HepG2 (cell line): Measurements from ENCODE around the gene NEMP2. TPM values are rescaled to one million over a fixed set of nuclear protein-coding genes. Genes with fewer than 3 reads are reported as not detected.

Experiments
- ATAC-seq: fragments of 200-7000 bp; cut with Tn5 transposase; 3 replicates; pipeline ENCODE4 v1.9.1; 2020; ENCODE audit warnings: mild to moderate bottlenecking, moderate library complexity
- BruUV-seq: library from RNA; stranded (reverse); fragments of 400-500 nt; replicated peaks from 2 replicates; lab custom pipeline; 2021; lab: Mats Ljungman, UMichigan
- CTCF ChIA-PET: fragments of 300-600 bp; formaldehyde crosslinking; extraction: SDS; loops from one replicate; lab custom pipeline; 2021; ENCODE audit warnings: low total read pairs, inconsistent platforms, low intra/inter-chr PET ratio; lab: Yijun Ruan, JAX
- POLR2A ChIA-PET: fragments of 350-600 bp; sonication (Branson Sonifier 250); formaldehyde crosslinking; loops from one replicate; lab custom pipeline; 2020; ENCODE audit warnings: antibody characterized with exemption, inconsistent platforms; lab: Yijun Ruan, JAX
- DNase-seq: peaks from one replicate; pipeline ENCODE4 v3.0.0-alpha.2; 2015; ENCODE audit warnings: low spot score
- FAIRE-seq: peaks from 3 replicates; lab custom pipeline; 2011; peaks lifted over from hg19 to GRCh38; lab: Jason Lieb, UNC
- H2AFZ ChIP-seq: one replicate; pipeline ENCODE4 v1.6.1; 2011; ENCODE audit warnings: low read length, inconsistent platforms
- H3K27ac ChIP-seq: fragments of 300-600 bp; 3 replicates; pipeline ENCODE4 v1.8.0; 2011; ENCODE audit warnings: mixed run types, mild to moderate bottlenecking, mixed read lengths, low read length, inconsistent platforms; ENCODE audit not compliant: insufficient read depth; ENCODE audit errors: extremely low read length
- H3K27me3 ChIP-seq, 2 experiments: fragments of 200-600 bp in 1 of 2; 2 replicates in 1 of 2; 3 replicates in 1 of 2; pipeline versions ENCODE4 v1.6.0 to v1.8.0; 2011; ENCODE audit warnings: low read length in 2 of 2, mild to moderate bottlenecking in 2 of 2, moderate library complexity in 2 of 2, inconsistent platforms in 1 of 2; ENCODE audit not compliant: insufficient read depth in 2 of 2, control insufficient read depth in 1 of 2
- H3K36me3 ChIP-seq, 2 experiments: fragments of 200-600 bp in 1 of 2; replicated peaks in 1 of 2; 2 replicates in 1 of 2; 3 replicates in 1 of 2; pipeline versions ENCODE4 v1.5.1 to v1.8.0; 2011; ENCODE audit warnings: low read length in 2 of 2, inconsistent platforms in 1 of 2; ENCODE audit not compliant: insufficient read depth in 2 of 2, control insufficient read depth in 1 of 2
- H3K4me1 ChIP-seq: 2 replicates; pipeline ENCODE4 v1.5.1; 2012; ENCODE audit warnings: low read length, inconsistent platforms; ENCODE audit not compliant: insufficient read depth
- H3K4me2 ChIP-seq: 2 replicates; pipeline ENCODE4 v1.6.0; 2011; ENCODE audit warnings: low read depth, low read length, inconsistent platforms
- H3K4me3 ChIP-seq, 3 experiments: fragments of 200-600 bp in 1 of 3; sonication (generic), shearing (Covaris generic) in 1 of 3; replicated peaks in 1 of 3; 2 replicates each; pipeline ENCODE4 v1.5.1; 2011 to 2016; ENCODE audit warnings: low read length in 3 of 3, inconsistent platforms in 2 of 3, low read depth in 2 of 3, mild to moderate bottlenecking in 2 of 3, control low read depth in 1 of 3, mixed read lengths in 1 of 3; ENCODE audit not compliant: insufficient read depth in 1 of 3
- H3K79me2 ChIP-seq: one replicate; pipeline ENCODE4 v1.6.1; 2011; ENCODE audit warnings: low read length, inconsistent platforms; ENCODE audit not compliant: insufficient read depth
- H3K9ac ChIP-seq: 2 replicates; pipeline ENCODE4 v1.6.0; 2011; ENCODE audit warnings: mild to moderate bottlenecking, low read depth, low read length, inconsistent platforms; ENCODE audit not compliant: insufficient read depth
- H3K9me3 ChIP-seq: 2 replicates; pipeline ENCODE4 v1.5.1; 2012; ENCODE audit warnings: mild to moderate bottlenecking, low read length
- H4K20me1 ChIP-seq: 2 replicates; pipeline ENCODE4 v1.6.0; 2011; ENCODE audit warnings: inconsistent platforms, mild to moderate bottlenecking, low read length, moderate library complexity; ENCODE audit not compliant: insufficient read depth
- MXD4 ChIP-seq: IDR thresholded peaks from 2 replicates; pipeline ENCODE4 v1.6.1; 2016; ENCODE audit warnings: mild to moderate bottlenecking, missing biosample characterization, missing genetic modification reagents
- NFRKB ChIP-seq: fragments of 450-650 bp; IDR thresholded peaks from 2 replicates; pipeline ENCODE4 v1.6.1; 2017
- NR2F6 ChIP-seq, 2 experiments: IDR thresholded peaks; 2 replicates each; pipeline ENCODE4 v1.6.1; 2016; ENCODE audit warnings: antibody characterized with exemption in 1 of 2, mild to moderate bottlenecking in 1 of 2
- PHF21A ChIP-seq: sonication (generic); formaldehyde crosslinking; IDR thresholded peaks from 2 replicates; pipeline ENCODE4 v1.5.0; 2020; ENCODE audit warnings: mild to moderate bottlenecking, missing genetic modification reagents
- RXRA ChIP-seq: sonication (generic); formaldehyde crosslinking; IDR thresholded peaks from 2 replicates; pipeline ENCODE4 v1.5.1; 2020; ENCODE audit warnings: missing genetic modification reagents
- ZNF326 ChIP-seq: sonication (generic); formaldehyde crosslinking; IDR thresholded peaks from 2 replicates; pipeline ENCODE4 v1.4.0; 2020; ENCODE audit warnings: missing genetic modification reagents, borderline replicate concordance
- ZNF510 ChIP-seq: sonication (generic); formaldehyde crosslinking; IDR thresholded peaks from 2 replicates; pipeline ENCODE4 v1.4.0; 2020; ENCODE audit warnings: low read depth, mild to moderate bottlenecking, missing genetic modification reagents
- WGBS: methylation state at CpG from one replicate; pipeline ENCODE4 v1.1.6; 2017; ENCODE audit warnings: low lambda C conversion rate; 5-methylcytosine and 5-hydroxymethylcytosine counted together
- in situ Hi-C: cut with HindIII; loops from 2 replicates; pipeline ENCODE4 v1.10.0; 2017; ENCODE audit warnings: low pct_unique_long_range_greater_than_20kb; ENCODE audit not compliant: extremely low pct_ligation_motif_present
- intact Hi-C: fragments of 100-400 bp; cut with micrococcal nuclease; formaldehyde crosslinking; loops from one replicate; pipeline ENCODE4 v1.10.0; 2022; ENCODE audit not compliant: unreplicated experiment
- polyA plus RNA-seq, 8 experiments: library from polyadenylated mRNA; depleted of rRNA in 3 of 8; stranded (reverse) in 7 of 8; unstranded in 1 of 8; fragments of >200 nt; fragmentation: Illumina TruSeq in 4 of 8; extraction: Trizol in 4 of 8; gene quantifications; 2 replicates each; pipeline versions ENCODE4 v1.2.1 to v1.2.3, GENCODE V29; 2011 to 2016; ENCODE audit warnings: low read depth in 4 of 8, missing spikeins in 1 of 8, mixed read lengths in 1 of 8; ENCODE audit not compliant: insufficient read depth in 1 of 8
- total RNA-seq, 5 experiments: library from RNA; depleted of rRNA; stranded (reverse); fragments of >200 nt; fragmentation: Illumina TruSeq; extraction: Trizol; gene quantifications; 2 replicates each; pipeline ENCODE4 v1.2.3, GENCODE V29; 2016; ENCODE audit warnings: low read depth in 1 of 5
- TF ChIP-seq, protein P1 (sequence below): sonication (generic); formaldehyde crosslinking; IDR thresholded peaks from 2 replicates; pipeline ENCODE4 v1.4.0; 2020; ENCODE audit warnings: mild to moderate bottlenecking, missing genetic modification reagents, borderline replicate concordance
- TF ChIP-seq, protein P2 (sequence below): IDR thresholded peaks from 2 replicates; pipeline ENCODE4 v1.6.1; 2016; ENCODE audit warnings: low read depth, control low read depth

Gene NEMP2
- total and polyA plus RNA-seq, 2 of the 13 experiments (the other 11 are each of a cell fraction or from before 2014, with no cell fraction given) = 2.4 to 9.8 TPM

DNA sequence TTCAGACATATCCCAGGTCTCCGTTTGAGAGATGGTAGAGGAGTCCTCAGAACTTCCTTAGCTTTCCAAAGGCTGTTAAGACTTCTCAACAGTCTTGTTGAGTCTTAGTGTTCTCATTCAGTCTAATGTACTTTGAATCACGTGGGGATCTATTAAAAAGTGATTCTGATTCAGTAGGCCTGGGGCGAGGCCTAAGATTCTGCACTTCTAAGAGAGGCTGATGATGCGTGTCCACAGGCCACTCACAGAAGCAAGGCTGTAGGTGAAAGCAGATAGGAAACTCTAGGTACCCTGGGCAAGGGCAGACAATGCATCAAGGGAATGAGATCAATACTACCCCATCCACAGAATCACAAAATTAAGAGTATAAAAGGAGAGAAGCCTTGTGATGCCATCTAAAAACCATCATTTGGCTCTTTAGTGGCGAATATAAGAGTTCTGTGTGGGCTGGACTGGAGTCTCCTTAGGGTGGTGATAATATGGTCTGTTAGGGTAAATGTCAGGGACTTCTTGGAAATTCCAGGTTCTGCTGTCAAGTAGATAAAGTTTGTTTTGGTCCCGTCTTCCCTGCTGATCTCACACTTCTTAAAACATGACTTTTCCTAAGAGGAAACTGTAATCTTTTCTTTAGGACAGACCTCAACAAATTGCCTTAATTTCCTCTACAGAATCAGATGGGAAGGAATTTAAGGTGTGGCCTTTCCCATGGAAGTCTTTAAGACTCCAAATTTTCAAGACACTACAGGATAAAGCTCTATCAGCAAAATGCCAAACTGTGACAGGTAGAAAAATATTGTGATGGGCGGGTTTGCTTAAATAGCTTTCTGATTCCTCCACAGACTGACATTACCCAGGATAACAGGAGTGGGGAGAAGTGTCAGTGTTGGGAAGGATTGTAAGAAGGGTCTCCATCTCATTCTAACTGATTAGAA lies 45.7 kb upstream of the NEMP2 start:
- POLR2A ChIA-PET = no interaction called here
- Histone ChIP-seq H3K27ac (no peak overlapping the region), H3K27me3 (no peaks in the 10 kb centered on the region; a peak in 1 of 5 replicates)

DNA sequence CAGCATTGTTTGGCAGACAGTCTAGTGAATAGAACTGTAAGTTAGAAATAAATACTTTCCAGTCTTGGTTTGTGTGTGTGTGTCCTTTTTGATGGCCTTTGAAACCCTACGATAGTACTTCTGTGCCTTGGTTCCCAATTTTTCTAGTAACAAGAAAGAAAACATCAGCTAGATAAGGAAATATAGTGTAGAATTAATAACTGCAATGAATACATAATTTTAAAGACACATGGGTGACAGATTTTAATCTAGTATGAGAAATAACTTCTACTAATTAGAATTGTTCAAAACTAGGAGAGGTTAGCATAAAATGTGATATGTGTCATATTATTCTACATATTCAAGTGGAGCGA lies 44.5 kb upstream of the NEMP2 start:
- no peaks in the 10 kb centered on the region for H4K20me1 ChIP-seq
- no peak for TF ChIP-seq RXRA (CRISPR knock-in tag)
- 0 out of 2 replicates have a peak, but pooled peaks have one; percentile 2 for TF ChIP-seq PHF21A (CRISPR knock-in tag)
- no peak for TF ChIP-seq MXD4 (CRISPR knock-in tag)
- TF ChIP-seq, protein P1, sequence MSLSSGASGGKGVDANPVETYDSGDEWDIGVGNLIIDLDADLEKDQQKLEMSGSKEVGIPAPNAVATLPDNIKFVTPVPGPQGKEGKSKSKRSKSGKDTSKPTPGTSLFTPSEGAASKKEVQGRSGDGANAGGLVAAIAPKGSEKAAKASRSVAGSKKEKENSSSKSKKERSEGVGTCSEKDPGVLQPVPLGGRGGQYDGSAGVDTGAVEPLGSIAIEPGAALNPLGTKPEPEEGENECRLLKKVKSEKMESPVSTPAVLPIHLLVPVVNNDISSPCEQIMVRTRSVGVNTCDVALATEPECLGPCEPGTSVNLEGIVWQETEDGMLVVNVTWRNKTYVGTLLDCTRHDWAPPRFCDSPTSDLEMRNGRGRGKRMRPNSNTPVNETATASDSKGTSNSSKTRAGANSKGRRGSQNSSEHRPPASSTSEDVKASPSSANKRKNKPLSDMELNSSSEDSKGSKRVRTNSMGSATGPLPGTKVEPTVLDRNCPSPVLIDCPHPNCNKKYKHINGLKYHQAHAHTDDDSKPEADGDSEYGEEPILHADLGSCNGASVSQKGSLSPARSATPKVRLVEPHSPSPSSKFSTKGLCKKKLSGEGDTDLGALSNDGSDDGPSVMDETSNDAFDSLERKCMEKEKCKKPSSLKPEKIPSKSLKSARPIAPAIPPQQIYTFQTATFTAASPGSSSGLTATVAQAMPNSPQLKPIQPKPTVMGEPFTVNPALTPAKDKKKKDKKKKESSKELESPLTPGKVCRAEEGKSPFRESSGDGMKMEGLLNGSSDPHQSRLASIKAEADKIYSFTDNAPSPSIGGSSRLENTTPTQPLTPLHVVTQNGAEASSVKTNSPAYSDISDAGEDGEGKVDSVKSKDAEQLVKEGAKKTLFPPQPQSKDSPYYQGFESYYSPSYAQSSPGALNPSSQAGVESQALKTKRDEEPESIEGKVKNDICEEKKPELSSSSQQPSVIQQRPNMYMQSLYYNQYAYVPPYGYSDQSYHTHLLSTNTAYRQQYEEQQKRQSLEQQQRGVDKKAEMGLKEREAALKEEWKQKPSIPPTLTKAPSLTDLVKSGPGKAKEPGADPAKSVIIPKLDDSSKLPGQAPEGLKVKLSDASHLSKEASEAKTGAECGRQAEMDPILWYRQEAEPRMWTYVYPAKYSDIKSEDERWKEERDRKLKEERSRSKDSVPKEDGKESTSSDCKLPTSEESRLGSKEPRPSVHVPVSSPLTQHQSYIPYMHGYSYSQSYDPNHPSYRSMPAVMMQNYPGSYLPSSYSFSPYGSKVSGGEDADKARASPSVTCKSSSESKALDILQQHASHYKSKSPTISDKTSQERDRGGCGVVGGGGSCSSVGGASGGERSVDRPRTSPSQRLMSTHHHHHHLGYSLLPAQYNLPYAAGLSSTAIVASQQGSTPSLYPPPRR (CRISPR knock-in tag) = no peak
- TF ChIP-seq ZNF326 (CRISPR knock-in tag) = no peak
- TF ChIP-seq NR2F6 (IDR thresholded peaks at IDR 0.05) = peak; percentile 5; the same call in 1 of the 2 replicates
- TF ChIP-seq NR2F6 (CRISPR knock-in tag; IDR thresholded peaks at IDR 0.05) = no peak
- TF ChIP-seq, protein P2, sequence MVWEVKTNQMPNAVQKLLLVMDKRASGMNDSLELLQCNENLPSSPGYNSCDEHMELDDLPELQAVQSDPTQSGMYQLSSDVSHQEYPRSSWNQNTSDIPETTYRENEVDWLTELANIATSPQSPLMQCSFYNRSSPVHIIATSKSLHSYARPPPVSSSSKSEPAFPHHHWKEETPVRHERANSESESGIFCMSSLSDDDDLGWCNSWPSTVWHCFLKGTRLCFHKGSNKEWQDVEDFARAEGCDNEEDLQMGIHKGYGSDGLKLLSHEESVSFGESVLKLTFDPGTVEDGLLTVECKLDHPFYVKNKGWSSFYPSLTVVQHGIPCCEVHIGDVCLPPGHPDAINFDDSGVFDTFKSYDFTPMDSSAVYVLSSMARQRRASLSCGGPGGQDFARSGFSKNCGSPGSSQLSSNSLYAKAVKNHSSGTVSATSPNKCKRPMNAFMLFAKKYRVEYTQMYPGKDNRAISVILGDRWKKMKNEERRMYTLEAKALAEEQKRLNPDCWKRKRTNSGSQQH (CRISPR knock-in tag) = no peak
- TF ChIP-seq, all 625 proteins: peak for 2
- Histone ChIP-seq H3K4me2 (peak overlapping the region; percentile 67), H3K79me2 (no peaks in the 10 kb centered on the region), H3K4me3 (no peak overlapping the region), H3K36me3 (no peaks in the 10 kb centered on the region), H3K9ac (no peak overlapping the region), H3K9me3 (no peaks in the 10 kb centered on the region), H3K4me1 (peaks cover 21% of the 10 kb centered on the region), H2AFZ (no peak overlapping the region), H3K27ac (no peak overlapping the region), H3K27me3 (no peaks in the 10 kb centered on the region; a peak in 1 of 5 replicates)
- no peak for ATAC-seq
- no peak for DNase-seq
- FAIRE-seq = no peak
- ChIA-PET POLR2A (no interaction called here), CTCF (no interaction called here)
- no TSS peak for BruUV-seq
- intact Hi-C loops (no loop called here), in situ Hi-C loops (no loop called here)
- WGBS = 46% methylated on average over 2 of the region's 2 CpGs

More for the DNA sequence above, 45.7 kb upstream of the NEMP2 start:
- Histone ChIP-seq H2AFZ (no peak overlapping the region), H3K9ac (no peak overlapping the region), H3K4me3 (no peak overlapping the region), H3K4me2 (no peak overlapping the region), H4K20me1 (no peaks in the 10 kb centered on the region), H3K9me3 (no peaks in the 10 kb centered on the region), H3K79me2 (no peaks in the 10 kb centered on the region), H3K36me3 (no peaks in the 10 kb centered on the region), H3K4me1 (peaks cover 21% of the 10 kb centered on the region)
- in situ Hi-C loops = no loop called here
- no TSS peak for BruUV-seq
- intact Hi-C loops = no loop called here
- FAIRE-seq (no peak), ATAC-seq (no peak), DNase-seq (no peak)
- TF ChIP-seq NFRKB = no peak
- no peak for TF ChIP-seq ZNF510
- CTCF ChIA-PET = no interaction called here
- 48% methylated on average over 7 of the region's 7 CpGs for WGBS
